Keratinocyte (primary cell): ENCODE results near the gene CBARP. TPM values are rescaled to one million over a fixed set of nuclear protein-coding genes. Genes with fewer than 3 reads are reported as not detected.

Source experiments
- DNase-seq: peaks from one replicate; pipeline ENCODE4 v3.0.0-alpha.2; 2011; ENCODE audit warnings: low read depth, missing footprints, low spot score
- FAIRE-seq: peaks from 2 replicates; lab custom pipeline; 2011; peaks lifted over from hg19 to GRCh38; lab: Jason Lieb, UNC
- H2AFZ ChIP-seq: 2 replicates; pipeline ENCODE4 v1.6.0; 2012; ENCODE audit warnings: low read length, control low read depth, inconsistent platforms; ENCODE audit not compliant: control insufficient read depth
- H3K27ac ChIP-seq: 2 replicates; pipeline ENCODE4 v1.5.1; 2011; ENCODE audit warnings: low read length; ENCODE audit not compliant: control insufficient read depth, insufficient read depth
- H3K27me3 ChIP-seq: 3 replicates; pipeline ENCODE4 v1.6.0; 2011; ENCODE audit warnings: low read length; ENCODE audit not compliant: control insufficient read depth, insufficient read depth; ENCODE audit errors: extremely low read depth
- H3K36me3 ChIP-seq, 2 experiments: 2 replicates in 1 of 2; 3 replicates in 1 of 2; pipeline ENCODE4 v1.5.1; 2011; ENCODE audit warnings: low read length in 2 of 2, mild to moderate bottlenecking in 1 of 2; ENCODE audit not compliant: control insufficient read depth in 2 of 2, insufficient read depth in 2 of 2; ENCODE audit errors: extremely low read depth in 1 of 2
- H3K4me1 ChIP-seq: 3 replicates; pipeline ENCODE4 v1.5.1; 2011; ENCODE audit warnings: low read length; ENCODE audit not compliant: control insufficient read depth, insufficient read depth; ENCODE audit errors: extremely low read depth
- H3K4me2 ChIP-seq: 3 replicates; pipeline ENCODE4 v1.6.0; 2011; ENCODE audit warnings: low read depth, low read length; ENCODE audit not compliant: control insufficient read depth, insufficient read depth; ENCODE audit errors: extremely low read depth
- H3K4me3 ChIP-seq, 3 experiments: fragments of 200-600 bp in 1 of 3; sonication (generic) in 1 of 3; 2 replicates in 2 of 3; 3 replicates in 1 of 3; pipeline ENCODE4 v1.5.1; 2011 to 2016; ENCODE audit warnings: low read length in 3 of 3, mild to moderate bottlenecking in 3 of 3, control low read depth in 2 of 3, inconsistent platforms in 1 of 3, low read depth in 1 of 3, mixed read lengths in 1 of 3, mixed run types in 1 of 3, moderate library complexity in 1 of 3; ENCODE audit not compliant: control insufficient read depth in 2 of 3, insufficient read depth in 2 of 3; ENCODE audit errors: extremely low read depth in 1 of 3
- H3K79me2 ChIP-seq: 2 replicates; pipeline ENCODE4 v1.6.0; 2012; ENCODE audit warnings: low read length; ENCODE audit not compliant: control insufficient read depth, insufficient read depth
- H3K9ac ChIP-seq: 3 replicates; pipeline ENCODE4 v1.6.0; 2011; ENCODE audit warnings: low read length; ENCODE audit not compliant: control insufficient read depth, insufficient read depth; ENCODE audit errors: extremely low read depth
- H3K9me1 ChIP-seq: 3 replicates; pipeline ENCODE4 v1.6.0; 2011; ENCODE audit warnings: low read length; ENCODE audit not compliant: control insufficient read depth, insufficient read depth; ENCODE audit errors: extremely low read depth
- H3K9me3 ChIP-seq: 2 replicates; pipeline ENCODE4 v1.5.1; 2012; ENCODE audit warnings: low read depth, low read length; ENCODE audit not compliant: control insufficient read depth
- H4K20me1 ChIP-seq: 3 replicates; pipeline ENCODE4 v1.6.0; 2011; ENCODE audit warnings: low read length; ENCODE audit not compliant: control insufficient read depth, insufficient read depth; ENCODE audit errors: extremely low read depth
- CTCF ChIP-seq, 3 experiments: IDR thresholded peaks in 1 of 3; conservative IDR thresholded peaks in 1 of 3; optimal IDR thresholded peaks in 1 of 3; 2 replicates in 2 of 3; 3 replicates in 1 of 3; pipeline versions ENCODE3 to v1.5.1; 2011; ENCODE audit warnings: low read length in 3 of 3, mild to moderate bottlenecking in 3 of 3, moderate library complexity in 2 of 3, control low read depth in 1 of 3, inconsistent platforms in 1 of 3; ENCODE audit not compliant: insufficient read depth in 2 of 3; ENCODE audit errors: extremely low read depth in 1 of 3
- EZH2 ChIP-seq: IDR thresholded peaks from one replicate; pipeline ENCODE4 v1.6.1; 2012; ENCODE audit warnings: inconsistent platforms, mild to moderate bottlenecking, low read length, moderate library complexity
- dilution Hi-C: fragments of 300-500 bp; cut with MboI; formaldehyde crosslinking; loops from one replicate; pipeline ENCODE4 v1.7.0; 2020; ENCODE audit warnings: low sequenced_read_pairs; ENCODE audit not compliant: extremely low pct_ligation_motif_present
- polyA plus RNA-seq, 5 experiments: library from polyadenylated mRNA; depleted of rRNA in 3 of 5; stranded (reverse) in 3 of 5; stranded (forward) in 1 of 5; unstranded in 1 of 5; fragments of >200 nt; gene quantifications; 1 replicate in 1 of 5; 2 replicates in 3 of 5; 3 replicates in 1 of 5; pipeline versions ENCODE4 v1.2.1 to v1.2.3, GENCODE V29; 2011 to 2012; ENCODE audit warnings: missing spikeins in 2 of 5, low read depth in 1 of 5, low replicate concordance in 1 of 5

CBARP gene
- polyA plus RNA-seq, 1 donor (not counting 4 experiments of a cell fraction or from before 2014, with no cell fraction given) = 0.93 TPM

GRCh38 chr19:1259876-1260748 lies 22.3 kb upstream of the CBARP start:
- Histone ChIP-seq H3K9ac (peak overlapping the region; percentile 52), H3K4me1 (peaks cover 62% of the 10 kb centered on the region), H3K79me2 (peaks cover 24% of the 10 kb centered on the region), H3K4me2 (peak overlapping the region; percentile 22), H3K9me1 (peaks cover 2% of the 10 kb centered on the region), H3K27me3 (no peaks in the 10 kb centered on the region), H2AFZ (no peak overlapping the region), H4K20me1 (peaks cover 12% of the 10 kb centered on the region), H3K27ac (peak overlapping the region; percentile 58), H3K36me3 (peaks cover 17 to 36% of the 10 kb centered on the region in 2 experiments), H3K4me3 (no peak overlapping the region), H3K9me3 (no peaks in the 10 kb centered on the region)
- TF ChIP-seq CTCF (optimal IDR thresholded peaks at IDR 0.05 in 1 of 3, IDR thresholded peaks at IDR 0.05 in 1 of 3, conservative IDR thresholded peaks at IDR 0.05 in 1 of 3; ENCODE audit: extremely low read depth in 1 of 3, insufficient read depth in 2 of 3, low read length in 3 of 3) (no peak), EZH2 (no peak)
- DNase-seq (no peak), FAIRE-seq (no peak)
- dilution Hi-C loops = no loop called here

- peaks cover 24 to 38% of the 10 kb centered on the region in 2 experiments for H3K36me3 ChIP-seq
- TF ChIP-seq CTCF (optimal IDR thresholded peaks at IDR 0.05 in 1 of 3, IDR thresholded peaks at IDR 0.05 in 1 of 3, conservative IDR thresholded peaks at IDR 0.05 in 1 of 3; ENCODE audit: extremely low read depth in 1 of 3, insufficient read depth in 2 of 3, low read length in 3 of 3) (no peak), EZH2 (no peak)
- no peak for FAIRE-seq
- H3K4me3 ChIP-seq = peak overlapping the region in 1 of 3 experiments; percentile 2
- peaks cover 32% of the 10 kb centered on the region for H3K79me2 ChIP-seq
- H3K9me1 ChIP-seq = no peaks in the 10 kb centered on the region
- H3K9ac ChIP-seq = peak overlapping the region; percentile 52
- dilution Hi-C loops = no loop called here
- H3K27ac ChIP-seq = peak overlapping the region; percentile 58
- DNase-seq = no peak
- peaks cover 18% of the 10 kb centered on the region for H4K20me1 ChIP-seq
- H3K4me1 ChIP-seq = peaks cover 57% of the 10 kb centered on the region
- peak overlapping the region; percentile 54 for H3K4me2 ChIP-seq
- no peak overlapping the region for H2AFZ ChIP-seq
- no peaks in the 10 kb centered on the region for H3K9me3 ChIP-seq
- no peaks in the 10 kb centered on the region for H3K27me3 ChIP-seq
Observed at GRCh38 chr19:1259206-1259875, 21.5 kb upstream of the CBARP start.
